GM04503 (cell line): Measurements from ENCODE around the gene FAAP20.

Source experiments
- DNase-seq: peaks from one replicate; pipeline ENCODE4 v3.0.0-alpha.2; 2012; ENCODE audit warnings: low read depth

The FAAP20 gene

DNA sequence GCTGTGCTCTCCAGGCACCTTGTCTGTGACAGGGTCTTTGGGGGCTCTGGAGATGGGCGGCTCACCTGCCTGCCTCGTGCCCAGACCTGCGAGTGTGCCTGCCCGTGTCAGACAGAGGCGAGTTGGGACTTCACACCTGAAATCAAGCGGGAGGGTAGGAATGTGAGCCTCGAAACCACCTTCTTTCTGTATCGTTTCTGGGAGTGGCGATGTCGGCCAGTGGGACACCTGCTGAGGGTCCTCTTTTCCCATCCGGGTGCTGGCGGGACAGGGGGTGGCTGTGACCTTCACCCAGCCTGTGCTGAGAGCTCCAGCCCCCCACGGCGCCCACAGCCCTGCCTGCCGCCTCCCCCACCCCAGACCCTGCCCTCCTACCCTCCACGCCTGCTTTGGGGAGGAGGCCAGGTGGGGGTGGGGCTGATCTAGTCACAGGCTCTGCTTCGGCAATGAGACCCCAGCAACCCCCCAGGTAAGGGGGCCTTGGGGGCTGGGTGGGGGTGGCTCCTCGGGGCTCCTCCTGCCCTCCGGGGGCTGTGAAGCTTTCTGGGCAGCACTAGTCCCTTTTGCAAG, 15.6 kb upstream of the FAAP20 start:
- DNase-seq = no peak

DNA sequence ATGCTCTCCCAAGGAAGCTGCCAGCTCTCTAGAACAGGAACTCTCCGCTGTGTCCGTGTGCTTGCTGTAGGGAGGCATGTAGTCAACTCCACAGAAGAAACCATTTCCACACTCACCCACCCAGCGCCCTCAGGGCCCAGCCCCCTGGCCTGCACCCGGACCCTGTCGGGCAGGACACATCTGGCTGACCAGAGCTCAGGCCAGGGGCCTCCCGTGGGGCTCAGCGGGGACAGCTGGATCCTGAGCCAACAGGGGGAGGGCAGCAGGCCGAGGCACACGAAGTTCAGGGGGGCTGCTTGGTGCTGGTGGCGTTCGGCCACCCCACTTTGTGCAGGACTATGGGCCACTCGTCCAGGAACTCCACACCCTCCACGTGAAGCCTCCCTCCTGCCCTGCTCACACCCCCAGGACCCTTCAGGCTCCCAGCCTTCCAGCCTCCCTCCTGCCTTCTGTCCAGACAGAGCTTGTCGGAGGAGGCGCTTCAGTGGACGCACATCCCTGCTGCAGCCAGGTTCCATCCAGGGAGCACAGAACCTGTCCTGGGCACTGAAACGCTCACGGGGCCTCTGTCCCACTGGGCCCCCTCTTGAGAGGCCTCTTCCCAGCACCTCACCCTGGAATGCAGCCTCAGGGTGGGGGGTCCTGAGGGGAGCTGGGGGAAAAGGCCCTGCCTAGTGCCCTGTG, 15.0 kb upstream of the FAAP20 start:
- DNase-seq = no peak

DNA sequence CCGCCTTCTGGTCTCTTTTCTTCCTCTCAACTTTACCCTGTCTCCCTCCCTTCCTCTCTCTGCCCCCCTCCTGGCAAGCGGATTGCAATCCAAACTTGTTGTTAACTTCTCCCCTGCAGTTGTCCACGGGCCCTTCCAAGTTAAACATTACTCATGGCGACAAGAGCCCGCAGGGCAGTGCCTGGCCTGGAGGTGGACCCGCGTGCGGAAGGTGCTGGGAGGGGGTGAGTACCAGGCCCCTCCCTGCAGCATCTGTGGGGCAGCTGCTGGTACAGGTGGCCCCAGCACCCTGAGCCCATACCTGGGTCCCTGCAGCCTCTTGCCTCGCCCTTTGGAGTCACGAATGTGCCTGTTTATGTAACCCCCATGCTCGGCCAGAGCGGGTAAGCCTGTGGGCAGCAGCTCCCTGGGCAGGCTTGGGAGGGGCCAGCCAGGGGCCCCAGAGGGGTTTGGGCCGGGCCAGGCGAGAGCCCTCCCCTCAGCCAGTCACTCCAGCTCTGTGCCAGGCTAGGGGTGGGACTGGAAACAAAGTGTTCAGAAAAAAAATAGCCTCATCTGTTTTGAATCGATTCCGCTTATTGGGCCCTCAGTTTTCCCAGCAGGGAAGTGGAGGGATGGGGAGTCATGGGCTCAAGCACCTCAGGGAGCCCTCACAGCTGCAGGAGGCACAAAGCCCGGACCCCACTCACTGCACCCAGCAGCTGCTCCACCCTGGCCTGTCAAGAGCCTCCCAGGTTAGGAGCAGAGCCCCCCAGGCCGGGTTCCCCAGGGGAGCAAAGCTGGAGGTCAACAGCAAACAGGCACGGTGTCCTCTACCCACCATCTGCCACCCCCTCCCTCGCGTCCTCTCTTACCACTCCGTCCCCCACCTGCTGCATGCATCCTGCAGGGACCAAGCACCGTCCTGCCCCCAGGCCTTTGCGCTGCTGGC, 14.0 kb upstream of the FAAP20 start:
- DNase-seq = peak; percentile 86

DNA sequence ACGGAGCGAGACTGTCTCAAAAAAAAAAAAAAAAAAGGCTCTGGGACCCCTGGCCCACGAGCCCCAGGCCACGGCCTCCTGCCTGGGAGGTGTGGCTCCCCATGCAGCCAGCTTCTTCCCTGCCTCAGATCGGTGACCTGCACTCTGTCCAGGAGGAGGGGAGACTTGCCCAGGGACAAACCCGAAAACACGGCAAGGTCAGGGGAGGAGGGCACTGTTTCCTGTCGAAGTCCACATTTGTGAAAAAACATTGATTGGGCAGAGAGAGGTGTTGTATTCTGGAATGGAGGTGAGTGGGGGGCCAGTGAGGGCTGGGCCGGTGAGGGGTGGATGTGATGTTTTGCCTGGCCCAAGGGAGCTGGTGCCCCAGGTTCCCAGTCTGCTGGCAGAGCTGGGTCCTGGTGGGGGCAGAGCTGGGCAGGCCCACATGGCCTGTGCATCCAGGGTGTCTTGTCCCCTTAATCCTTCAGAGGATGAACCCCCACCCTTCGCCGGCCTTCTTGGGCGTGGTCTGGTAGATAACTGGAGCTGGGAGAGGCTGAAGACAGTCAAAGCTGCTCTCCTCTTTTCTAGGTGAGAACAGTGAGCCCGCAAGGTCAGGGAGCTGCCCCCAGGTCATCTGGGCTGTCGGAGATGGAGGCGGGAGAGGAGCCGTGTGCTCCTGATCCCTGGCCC, 12.4 kb upstream of the FAAP20 start:
- no peak for DNase-seq

DNA sequence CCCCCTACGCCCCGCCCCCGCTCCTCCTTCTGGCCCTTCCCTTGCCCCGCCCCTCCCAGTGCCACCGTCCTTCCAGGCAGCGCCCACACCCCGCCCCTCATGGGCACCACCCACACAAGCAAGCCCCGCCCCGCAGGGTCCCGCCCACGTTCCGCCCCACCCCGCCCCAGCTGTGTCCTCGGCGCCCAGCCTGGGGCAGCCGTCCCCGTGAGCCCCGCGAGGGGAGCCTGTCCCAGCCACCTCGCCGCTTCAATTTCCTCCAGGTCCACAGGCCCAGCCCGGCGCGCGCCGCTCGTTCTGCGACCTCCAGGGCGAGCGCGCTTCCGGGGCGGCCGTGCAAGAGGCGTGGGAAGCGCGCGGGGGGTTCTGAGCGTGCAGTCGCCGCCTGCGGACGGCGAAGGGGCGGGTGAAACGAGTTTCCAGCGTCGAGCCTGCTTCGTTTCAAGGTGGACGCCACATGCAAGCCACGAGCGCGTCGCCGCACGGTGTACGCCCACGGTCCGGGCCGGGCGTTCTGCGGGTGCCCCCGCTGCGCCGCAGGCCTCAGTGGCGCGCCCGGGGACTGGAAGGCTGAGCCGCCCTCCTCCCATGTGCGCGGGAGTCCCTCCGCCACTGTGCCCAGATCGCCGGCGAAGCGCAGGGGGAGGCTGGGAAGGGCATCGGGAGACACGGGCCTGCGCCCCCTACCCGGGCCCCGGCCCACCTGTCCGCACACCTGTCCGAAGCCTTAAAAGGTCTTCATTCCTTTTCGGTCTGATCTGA, 10.8 kb upstream of the FAAP20 start:
- DNase-seq = no peak

DNA sequence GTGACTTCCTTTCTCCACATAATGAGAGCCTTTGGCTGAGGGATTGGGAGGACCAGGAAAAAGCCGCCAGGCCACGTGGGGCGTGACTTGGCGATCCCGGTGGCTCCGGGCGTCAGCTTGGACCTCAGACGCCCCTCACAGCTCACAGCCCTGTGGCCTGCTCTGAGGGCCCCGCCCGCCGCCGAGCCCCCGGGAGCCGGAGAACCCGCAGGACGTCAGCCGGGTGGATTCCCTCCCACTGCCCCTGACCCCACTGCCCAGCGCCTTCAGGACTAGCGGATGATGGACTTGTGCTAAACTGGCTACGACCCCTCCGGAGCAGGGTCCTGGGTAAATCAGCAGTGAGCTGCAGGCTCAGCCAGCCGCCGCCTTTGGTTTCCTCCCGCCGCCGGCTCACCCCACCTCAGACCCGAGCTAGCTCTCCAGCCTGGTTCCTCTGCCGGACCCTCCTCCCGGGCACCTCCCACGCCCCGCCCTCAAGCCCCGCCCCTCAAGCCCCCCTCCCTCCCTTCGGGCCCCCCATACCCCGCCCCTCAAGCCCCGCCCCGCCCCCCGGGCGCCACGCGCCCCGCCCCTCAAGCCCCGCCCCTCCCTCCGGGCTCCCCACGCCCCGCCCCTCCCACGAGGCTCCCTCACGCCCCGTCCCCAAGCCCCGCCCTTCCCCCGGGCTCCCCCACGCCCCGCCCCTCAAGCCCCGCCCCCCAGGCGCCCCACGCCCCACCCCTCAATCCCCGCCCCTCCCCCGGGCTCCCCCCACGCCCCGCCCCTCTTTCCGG, 10.0 kb upstream of the FAAP20 start:
- no peak for DNase-seq

DNA sequence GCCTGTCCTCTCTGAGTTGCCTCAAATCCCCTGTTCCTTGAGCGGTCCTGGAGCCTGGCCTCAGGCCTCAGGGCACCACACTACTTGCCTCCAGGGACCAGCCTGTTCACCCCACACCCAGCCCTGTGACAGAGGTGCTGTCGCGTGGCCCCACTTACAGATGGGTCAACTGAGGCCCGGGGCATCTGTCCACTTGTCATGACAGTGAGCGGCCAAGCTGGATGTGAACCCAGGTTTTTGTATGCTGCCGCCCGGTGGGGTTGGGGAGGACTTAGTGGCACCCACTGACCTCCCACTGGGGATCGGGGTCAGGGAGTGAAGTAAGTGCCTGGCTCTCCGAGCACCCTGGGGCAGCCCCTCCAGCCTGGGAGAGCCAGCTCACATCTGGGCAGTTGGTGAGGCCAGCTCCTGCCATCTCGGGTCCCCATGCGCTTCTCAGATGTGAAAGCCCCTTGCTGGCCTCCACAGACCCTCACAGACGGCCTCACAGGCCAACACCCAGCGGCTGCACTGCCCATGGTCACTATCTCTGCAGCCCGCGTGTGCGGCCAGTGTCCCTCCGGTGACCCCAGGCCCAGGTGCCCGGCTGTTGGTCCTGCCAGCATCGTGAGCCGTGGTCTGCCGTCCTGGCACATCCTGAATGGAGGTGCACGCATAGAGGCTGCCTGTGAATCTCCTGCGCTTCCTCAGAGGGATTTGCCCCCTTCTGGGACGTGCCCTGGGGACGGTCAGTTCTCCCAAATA, 9.3 kb upstream of the FAAP20 start:
- no peak for DNase-seq

DNA sequence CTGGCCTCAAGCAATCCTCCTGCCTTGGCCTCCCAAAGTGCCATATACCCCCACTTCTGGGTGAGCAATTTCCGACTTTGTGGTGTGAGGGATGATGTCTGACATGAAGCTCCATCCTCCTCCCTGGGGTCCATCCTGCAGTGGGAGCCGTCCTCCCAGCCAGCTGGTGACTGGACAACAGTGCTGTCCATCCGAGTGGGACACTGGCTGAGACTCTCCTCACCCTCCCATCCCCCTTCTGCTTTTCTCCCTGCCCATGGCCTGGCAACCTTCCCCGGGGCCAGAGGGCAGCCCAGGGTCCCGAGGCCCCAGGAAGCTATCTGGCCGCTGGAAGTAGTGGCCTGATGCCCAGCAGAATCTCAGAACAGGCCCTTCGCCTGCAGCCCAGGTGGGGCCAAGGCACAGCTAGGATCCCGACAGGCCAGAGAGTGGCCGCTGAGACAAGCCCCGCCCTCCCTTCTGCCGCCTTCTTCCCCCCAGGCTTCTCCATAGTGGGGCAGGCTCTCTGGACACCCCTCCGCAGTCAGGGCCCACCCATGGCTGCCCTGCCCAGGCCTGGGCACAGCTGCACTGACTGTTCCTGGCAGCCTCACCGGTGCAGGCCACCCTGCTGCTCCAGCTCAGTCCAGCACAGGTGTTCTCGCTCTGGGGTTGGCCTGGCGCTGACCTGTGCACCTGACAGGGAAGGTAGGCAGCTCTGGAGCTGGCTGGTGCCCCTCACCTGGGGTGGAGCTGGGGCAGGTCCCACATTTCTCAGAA, 8.4 kb upstream of the FAAP20 start:
- DNase-seq = no peak

DNA sequence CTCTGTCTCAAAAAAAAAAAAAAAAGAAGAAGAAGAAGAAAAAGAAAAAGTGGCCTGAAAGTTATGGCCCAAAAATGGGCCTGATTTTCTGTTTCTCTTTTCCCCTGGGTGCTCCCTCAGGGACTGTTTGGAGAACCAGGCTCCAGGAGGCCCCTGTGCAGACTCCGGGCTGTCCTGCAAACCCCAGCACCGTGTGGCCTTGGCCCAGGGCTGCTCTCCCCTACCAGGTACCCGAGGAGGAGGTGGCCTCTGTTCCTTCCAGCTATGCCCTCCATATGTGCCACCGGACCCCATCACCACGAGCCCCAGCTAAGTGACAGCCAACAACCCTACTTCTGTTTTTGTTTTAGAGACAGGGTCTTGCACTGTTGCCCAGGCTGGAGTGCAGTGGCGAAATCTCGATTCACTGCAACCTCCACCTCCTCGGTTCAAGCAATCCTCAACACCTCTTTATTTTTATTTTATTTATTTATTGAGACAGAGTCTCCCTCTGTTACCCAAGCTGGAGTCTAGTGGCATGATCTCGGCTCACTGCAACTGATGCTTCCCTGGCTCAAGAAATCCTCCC, 7.5 kb upstream of the FAAP20 start:
- no peak for DNase-seq

DNA sequence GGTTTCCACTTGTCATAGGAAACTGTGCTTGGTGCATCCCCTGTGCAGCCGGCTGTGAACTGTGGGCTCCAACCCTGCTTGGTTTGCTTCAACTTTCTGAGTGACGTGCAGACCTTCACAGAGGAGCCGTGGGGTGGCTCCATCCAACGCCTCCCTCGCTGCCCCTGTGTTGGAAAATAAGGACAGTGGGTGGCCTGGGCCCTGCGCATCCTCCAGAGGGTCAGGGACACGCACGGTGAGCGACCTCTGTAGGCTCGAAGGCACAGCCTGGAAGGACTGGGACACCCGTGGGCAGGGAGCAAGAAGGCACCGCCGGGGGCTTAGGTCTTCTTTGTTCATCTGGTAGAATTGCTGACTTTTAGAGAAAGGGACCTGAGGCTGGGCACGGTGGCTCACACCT, 6.5 kb upstream of the FAAP20 start:
- DNase-seq = no peak

DNA sequence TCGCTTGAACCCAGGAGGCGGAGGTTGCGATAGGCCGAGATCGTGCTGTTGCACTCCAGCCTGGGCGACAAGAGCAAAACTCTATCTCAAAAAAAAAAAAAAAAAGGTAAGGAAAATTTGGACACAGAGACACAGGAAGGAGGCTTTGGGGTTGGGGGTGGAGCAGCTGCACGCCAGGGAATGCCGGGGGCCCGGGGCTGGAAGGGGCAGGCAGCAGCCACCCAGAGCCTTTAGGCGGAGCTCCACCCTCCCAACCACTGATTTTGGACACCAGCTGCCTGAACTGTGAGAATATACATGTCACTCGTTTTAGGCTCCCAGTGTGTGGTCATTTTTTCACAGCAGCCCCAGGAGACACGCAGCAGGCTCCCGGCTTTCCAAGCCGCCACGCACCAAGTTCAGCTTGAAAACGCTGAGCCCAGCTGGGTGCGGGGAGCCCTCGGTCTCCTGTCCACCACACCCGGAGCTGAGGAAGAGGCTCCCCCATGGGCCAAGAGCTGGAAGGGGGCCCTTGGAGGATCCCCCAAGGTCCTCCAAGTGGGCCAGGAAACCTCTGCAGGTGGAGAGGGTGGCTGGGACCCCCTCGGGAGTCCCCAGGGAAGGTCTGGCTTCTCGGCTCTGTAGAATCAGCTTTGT, 5.9 kb upstream of the FAAP20 start:
- no peak for DNase-seq

DNA sequence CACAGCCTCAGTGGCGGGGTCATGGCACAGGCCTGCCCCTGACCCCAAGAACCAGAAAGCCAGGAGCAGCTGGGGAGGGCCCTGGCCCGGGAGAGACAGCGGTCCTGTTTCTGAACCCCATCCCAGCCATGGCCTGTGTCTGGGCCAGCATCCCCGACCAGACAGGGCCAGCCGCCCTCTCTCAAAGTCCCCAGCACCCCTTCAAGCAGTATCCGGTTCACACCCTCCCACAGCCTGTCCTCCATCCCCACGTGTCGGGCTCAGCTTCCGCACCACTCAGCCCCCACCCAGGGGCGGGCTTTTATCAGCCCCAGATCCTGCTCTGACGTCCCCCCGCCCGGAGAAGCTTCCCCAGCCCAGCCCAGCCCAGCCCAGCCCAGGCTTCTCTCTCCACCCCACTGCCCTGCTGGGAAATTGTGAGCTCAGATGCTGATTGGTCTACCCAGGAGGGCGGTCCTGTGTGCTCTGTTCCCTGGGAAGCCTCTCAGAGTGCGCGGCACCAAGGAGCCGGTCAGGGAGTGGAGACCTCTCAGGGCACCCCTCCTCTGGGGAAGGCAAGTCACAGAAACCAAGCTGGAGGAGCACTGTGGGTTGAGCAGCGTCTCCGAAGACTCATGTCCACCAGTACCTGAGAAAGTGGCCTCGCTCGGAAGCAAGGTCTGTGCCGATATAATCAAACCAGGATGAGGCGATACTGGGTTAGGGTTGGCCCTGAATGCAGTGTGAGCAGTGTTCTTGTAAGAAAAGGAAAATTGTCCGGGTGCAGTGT, 4.7 kb upstream of the FAAP20 start:
- DNase-seq = peak; percentile 79

DNA sequence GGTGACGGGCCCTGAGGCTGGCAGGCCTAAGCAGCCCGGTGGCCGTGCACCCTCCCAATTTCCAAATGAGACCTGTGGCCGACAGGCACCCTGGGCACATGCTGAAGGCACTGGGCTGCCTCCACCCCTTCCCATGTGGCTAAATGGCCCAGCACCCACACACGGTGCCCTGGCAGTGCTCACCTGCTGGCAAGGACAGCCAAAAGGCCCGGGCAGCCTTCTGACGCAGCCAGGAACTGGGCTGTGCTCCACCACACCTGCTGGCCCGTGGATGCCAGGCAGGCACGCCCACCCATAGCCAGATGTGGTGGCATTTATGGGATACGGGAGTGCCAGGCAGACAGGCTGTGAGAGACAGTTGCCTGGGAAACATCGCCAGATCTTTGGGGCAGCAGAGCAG, 4.0 kb upstream of the FAAP20 start:
- no peak for DNase-seq

DNA sequence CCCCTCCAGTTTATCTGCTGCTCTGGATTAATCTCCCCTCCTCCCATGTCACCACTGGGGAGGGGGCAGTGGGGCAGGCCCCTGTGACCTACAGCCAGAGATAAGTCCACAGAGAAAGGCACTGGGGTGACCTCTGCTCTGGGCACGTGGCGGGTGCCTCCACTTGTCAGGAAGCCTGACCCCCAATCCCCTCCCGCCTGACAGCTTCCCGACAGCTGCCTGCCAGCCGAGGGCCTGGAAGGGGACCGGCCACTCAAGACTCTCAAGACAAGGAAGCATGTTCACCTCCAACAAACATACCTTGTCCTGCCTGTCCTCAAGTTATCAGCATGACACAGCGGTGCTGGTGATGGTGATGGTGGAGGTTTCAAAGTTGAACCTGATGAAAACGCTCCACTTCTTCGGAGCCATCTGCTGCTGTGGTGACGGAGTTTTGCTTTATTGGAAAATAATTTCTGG, 3.2 kb upstream of the FAAP20 start:
- DNase-seq = no peak

DNA sequence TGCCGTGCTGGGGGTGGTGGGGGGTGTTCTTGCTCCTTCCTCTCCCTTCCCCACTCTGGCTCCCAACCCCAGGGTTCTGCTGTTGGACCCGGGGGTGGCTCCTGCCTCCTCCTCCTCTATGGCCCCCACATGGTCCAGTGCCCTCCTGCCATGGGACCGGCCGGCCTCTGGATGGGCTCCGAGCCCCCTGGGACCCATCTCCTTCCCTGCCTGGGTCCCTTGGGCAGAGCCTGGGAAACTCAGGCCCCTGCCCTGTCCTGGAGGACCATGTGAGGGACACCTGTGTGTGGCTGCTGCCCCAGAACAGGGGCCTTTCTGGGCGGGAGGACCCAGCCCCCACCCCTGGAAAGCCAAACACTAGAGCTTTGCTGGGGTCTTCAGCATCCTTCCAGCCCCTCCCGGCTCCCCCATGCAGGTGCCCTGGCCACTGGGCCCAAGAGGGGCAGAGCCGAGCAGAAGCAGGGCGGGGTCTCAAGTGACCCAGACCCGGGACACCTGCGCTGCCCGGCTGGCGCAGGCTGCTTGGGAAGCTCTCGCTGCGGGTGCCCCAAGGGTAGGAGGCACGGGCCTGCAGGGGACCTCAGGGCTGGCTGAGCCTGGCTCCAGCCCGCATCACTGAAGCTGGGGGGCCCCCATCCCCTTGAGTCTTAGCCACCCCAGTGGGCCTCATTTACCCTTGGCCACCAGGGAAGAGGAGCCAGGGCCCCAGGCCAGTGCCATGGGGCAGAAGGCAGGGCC, 2.5 kb upstream of the FAAP20 start:
- DNase-seq = no peak

DNA sequence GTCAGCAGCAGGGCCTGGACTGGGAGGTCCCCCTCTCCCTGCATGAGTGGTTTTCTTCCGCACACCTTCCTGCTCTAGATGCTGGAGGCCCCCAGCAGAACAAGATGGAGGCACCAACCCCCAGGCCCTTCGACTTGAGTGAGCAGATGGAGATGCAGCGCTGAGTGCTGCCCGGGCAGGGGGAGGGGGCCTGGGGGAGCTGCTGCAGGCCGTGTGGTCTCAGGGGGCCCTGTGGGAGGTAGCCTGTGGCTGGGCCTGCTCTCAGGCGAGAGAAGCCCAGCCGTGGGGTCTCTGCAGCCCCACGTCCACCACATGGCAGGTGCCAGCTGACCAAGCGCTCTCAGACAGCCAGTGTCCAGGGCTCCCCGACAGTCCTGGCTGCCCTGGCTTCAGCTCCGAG, 1.2 kb upstream of the FAAP20 start:
- DNase-seq = no peak
